ENCODE data around the gene DCLK1. TPM values are rescaled to one million over a fixed set of nuclear protein-coding genes. Genes with fewer than 3 reads are reported as not detected.

Gene DCLK1
- total and polyA plus RNA-seq, 2 experiments from 2014 or later, result 0.16 to 2.9 TPM

GRCh38 chr13:36057041-36057440 is 74.1 kb downstream of the DCLK1 start:
- WGBS (ENCODE audit: low lambda C conversion rate, missing lambda C conversion rate), result 72% methylated on average over 3 of the region's 3 CpGs
- H3K27me3 ChIP-seq, result peaks cover 9% of the 10 kb centered on the region
- no peak for TF ChIP-seq EZH2phosphoT487 (IDR thresholded peaks at IDR 0.05; ENCODE audit: low read depth, severe bottlenecking, unreplicated experiment)
- TF ChIP-seq EZH2 (IDR thresholded peaks at IDR 0.05; ENCODE audit: borderline replicate concordance), result no peak
- TF ChIP-seq CTCF (IDR thresholded peaks at IDR 0.05; ENCODE audit: poor library complexity), result no peak

GRCh38 chr13:36055366-36055765 is 75.8 kb downstream of the DCLK1 start:
- no peak overlapping the region for H2AFZ ChIP-seq
- no peaks in the 10 kb centered on the region for H4K20me1 ChIP-seq (ENCODE audit: insufficient read depth, poor library complexity, severe bottlenecking)
- DNase-seq (ENCODE audit: low spot score), result no peak
- H3K4me2 ChIP-seq, result no peak overlapping the region
- no peak overlapping the region for H3K4me3 ChIP-seq
- H3K27ac ChIP-seq, result no peak overlapping the region
- no peaks in the 10 kb centered on the region for H3K36me3 ChIP-seq (replicated peaks; ENCODE audit: insufficient read depth, low read depth)
- peaks cover 9% of the 10 kb centered on the region for H3K27me3 ChIP-seq
- no peaks in the 10 kb centered on the region for H3K79me2 ChIP-seq
- WGBS (ENCODE audit: low lambda C conversion rate, missing lambda C conversion rate), result 72% methylated on average over 4 of the region's 4 CpGs
- H3K4me1 ChIP-seq (ENCODE audit: insufficient read depth), result no peaks in the 10 kb centered on the region
- H3K9me2 ChIP-seq (replicated peaks; ENCODE audit: insufficient read depth), result no peaks in the 10 kb centered on the region
- no peaks in the 10 kb centered on the region for H3K9me3 ChIP-seq (ENCODE audit: low read depth)
- TF ChIP-seq EZH2phosphoT487 (IDR thresholded peaks at IDR 0.05; ENCODE audit: low read depth, severe bottlenecking, unreplicated experiment), result no peak
- TF ChIP-seq CTCF (IDR thresholded peaks at IDR 0.05; ENCODE audit: poor library complexity), result no peak
- no peak for TF ChIP-seq EZH2 (IDR thresholded peaks at IDR 0.05; ENCODE audit: borderline replicate concordance)

More at GRCh38 chr13:36057041-36057440, 74.1 kb downstream of the DCLK1 start:
- Histone ChIP-seq H3K9me3 (ENCODE audit: low read depth) (no peaks in the 10 kb centered on the region), H3K79me2 (no peaks in the 10 kb centered on the region), H4K20me1 (ENCODE audit: insufficient read depth, poor library complexity, severe bottlenecking) (no peaks in the 10 kb centered on the region), H3K27ac (no peak overlapping the region), H3K36me3 (replicated peaks; ENCODE audit: insufficient read depth, low read depth) (no peaks in the 10 kb centered on the region), H3K4me1 (ENCODE audit: insufficient read depth) (peaks cover 7% of the 10 kb centered on the region), H3K4me3 (no peak overlapping the region), H2AFZ (no peak overlapping the region), H3K4me2 (no peak overlapping the region), H3K9me2 (replicated peaks; ENCODE audit: insufficient read depth) (no peaks in the 10 kb centered on the region)
- DNase-seq (ENCODE audit: low spot score), result no peak

GRCh38 chr13:36054041-36054440 is 77.1 kb downstream of the DCLK1 start:
- Histone ChIP-seq H3K9me3 (ENCODE audit: low read depth) (no peaks in the 10 kb centered on the region), H3K27me3 (peaks cover 9% of the 10 kb centered on the region), H4K20me1 (ENCODE audit: insufficient read depth, poor library complexity, severe bottlenecking) (no peaks in the 10 kb centered on the region), H3K4me3 (no peak overlapping the region), H3K9me2 (replicated peaks; ENCODE audit: insufficient read depth) (no peaks in the 10 kb centered on the region), H3K36me3 (replicated peaks; ENCODE audit: insufficient read depth, low read depth) (no peaks in the 10 kb centered on the region), H3K79me2 (no peaks in the 10 kb centered on the region), H3K4me1 (ENCODE audit: insufficient read depth) (no peaks in the 10 kb centered on the region), H3K4me2 (no peak overlapping the region), H3K27ac (no peak overlapping the region), H2AFZ (no peak overlapping the region)
- no peak for TF ChIP-seq EZH2 (IDR thresholded peaks at IDR 0.05; ENCODE audit: borderline replicate concordance)
- TF ChIP-seq CTCF (IDR thresholded peaks at IDR 0.05; ENCODE audit: poor library complexity), result no peak
- TF ChIP-seq EZH2phosphoT487 (IDR thresholded peaks at IDR 0.05; ENCODE audit: low read depth, severe bottlenecking, unreplicated experiment), result no peak
- DNase-seq (ENCODE audit: low spot score), result no peak
- 47% methylated on average over 2 of the region's 2 CpGs for WGBS (ENCODE audit: low lambda C conversion rate, missing lambda C conversion rate)

- Histone ChIP-seq H3K27me3 (peaks cover 9% of the 10 kb centered on the region), H3K4me2 (no peak overlapping the region), H3K27ac (no peak overlapping the region), H3K36me3 (replicated peaks; ENCODE audit: insufficient read depth, low read depth) (no peaks in the 10 kb centered on the region), H3K4me3 (no peak overlapping the region), H3K9me2 (replicated peaks; ENCODE audit: insufficient read depth) (no peaks in the 10 kb centered on the region), H4K20me1 (ENCODE audit: insufficient read depth, poor library complexity, severe bottlenecking) (no peaks in the 10 kb centered on the region), H3K9me3 (ENCODE audit: low read depth) (no peaks in the 10 kb centered on the region), H3K79me2 (no peaks in the 10 kb centered on the region), H2AFZ (no peak overlapping the region), H3K4me1 (ENCODE audit: insufficient read depth) (no peaks in the 10 kb centered on the region)
- DNase-seq (ENCODE audit: low spot score), result no peak
- WGBS (ENCODE audit: low lambda C conversion rate, missing lambda C conversion rate), result 60% methylated on average over 1 of the region's 1 CpG
- no peak for TF ChIP-seq CTCF (IDR thresholded peaks at IDR 0.05; ENCODE audit: poor library complexity)
- TF ChIP-seq EZH2 (IDR thresholded peaks at IDR 0.05; ENCODE audit: borderline replicate concordance), result no peak
- TF ChIP-seq EZH2phosphoT487 (IDR thresholded peaks at IDR 0.05; ENCODE audit: low read depth, severe bottlenecking, unreplicated experiment), result no peak
Observed at GRCh38 chr13:36051082-36051481, 80.1 kb downstream of the DCLK1 start.

Data from hepatocyte (in vitro differentiated cells).